ENCODE measurements around the gene SAP30BP. TPM values are rescaled to one million over a fixed set of nuclear protein-coding genes. Genes with fewer than 3 reads are reported as not detected.

Gene SAP30BP
- total RNA-seq, 1 experiment from 2014 or later = 96.4 TPM

GRCh38 chr17:75722542-75723095 is 55.5 kb downstream of the SAP30BP start:
- Mint-ChIP-seq H3K4me3 (ENCODE audit: low read depth, unreplicated experiment) (peak overlapping the region; percentile 99), H3K36me3 (ENCODE audit: insufficient read depth, unreplicated experiment) (peaks cover 64% of the 10 kb centered on the region), H3K27ac (ENCODE audit: unreplicated experiment) (peak overlapping the region; percentile 93), H3K27me3 (ENCODE audit: unreplicated experiment) (no peaks in the 10 kb centered on the region), H3K9me3 (ENCODE audit: low read depth, unreplicated experiment) (no peaks in the 10 kb centered on the region), H3K4me1 (ENCODE audit: low read depth, unreplicated experiment) (peaks cover 23% of the 10 kb centered on the region)
- no peak for DNase-seq
- TSS peak; percentile 94 for BruUV-seq (replicated peaks)
- CTCF ChIA-PET = interaction anchor here (1.0 to 3.0 kb wide), 7 partner anchors 16 to 211 kb away, joined by 3 to 17 read pairs (median 9); partner anchors contain the start of gene SMIM5
- intact Hi-C loops (cut with micrococcal nuclease; ENCODE audit: unreplicated experiment) = loop anchor here (5.0 kb wide), 1 partner anchor 45 kb away; no protein-coding TSS in a partner anchor
- no peak for TF ChIP-seq CTCF (IDR thresholded peaks at IDR 0.05; ENCODE audit: unreplicated experiment)

DNA sequence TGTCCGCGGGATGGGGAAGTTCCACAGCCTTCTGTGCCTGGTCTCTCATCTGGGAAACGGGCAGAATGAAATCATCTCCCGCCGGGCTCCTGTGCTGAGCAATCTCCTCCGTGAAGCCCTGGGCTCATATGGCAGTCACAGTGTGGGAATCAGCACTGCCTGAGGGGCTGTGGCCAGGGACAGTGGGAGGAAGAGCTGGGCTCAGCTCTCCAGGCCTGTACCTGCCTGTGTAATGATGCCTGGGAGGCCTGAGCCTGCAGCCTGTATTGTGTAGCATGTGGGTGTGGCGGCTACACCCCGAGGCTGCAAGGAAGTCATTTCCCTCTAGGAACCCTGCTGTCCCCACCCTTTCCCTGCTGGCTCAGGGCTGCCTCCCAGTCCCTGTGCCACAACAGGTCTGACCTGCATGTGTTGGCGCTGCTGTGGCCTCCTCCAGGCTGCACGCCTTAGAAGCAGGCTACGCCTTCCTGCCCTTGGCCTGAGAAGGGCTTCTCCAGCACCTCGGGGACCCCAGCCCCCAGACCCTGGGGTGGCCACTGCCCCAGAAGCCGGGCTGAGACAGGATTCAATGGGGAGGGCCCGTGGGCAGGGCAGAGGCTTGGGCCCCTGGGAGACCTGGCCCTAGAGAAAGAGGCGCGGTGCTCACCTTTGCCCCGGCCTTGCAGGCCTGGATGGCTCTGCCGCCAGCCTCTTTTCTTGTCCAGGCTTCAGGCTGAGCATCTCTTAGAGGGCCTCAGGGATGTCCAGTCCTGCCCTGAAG is 56.2 kb downstream of the SAP30BP start:
- Mint-ChIP-seq H3K4me1 (ENCODE audit: low read depth, unreplicated experiment) (peaks cover 23% of the 10 kb centered on the region), H3K36me3 (ENCODE audit: insufficient read depth, unreplicated experiment) (peaks cover 72% of the 10 kb centered on the region), H3K9me3 (ENCODE audit: low read depth, unreplicated experiment) (no peaks in the 10 kb centered on the region), H3K27me3 (ENCODE audit: unreplicated experiment) (no peaks in the 10 kb centered on the region), H3K4me3 (ENCODE audit: low read depth, unreplicated experiment) (peak overlapping the region; percentile 99), H3K27ac (ENCODE audit: unreplicated experiment) (peak overlapping the region; percentile 93)
- no TSS peak for BruUV-seq (replicated peaks)
- intact Hi-C loops (cut with micrococcal nuclease; ENCODE audit: unreplicated experiment) = loop anchor here (5.0 kb wide), 1 partner anchor 46 kb away; no protein-coding TSS in a partner anchor
- TF ChIP-seq CTCF (IDR thresholded peaks at IDR 0.05; ENCODE audit: unreplicated experiment) = no peak
- CTCF ChIA-PET = interaction anchor here (1.0 kb wide), 2 partner anchors 122 to 212 kb away, joined by 3 to 4 read pairs; no protein-coding TSS in a partner anchor
- peak; percentile 83 for DNase-seq

DNA sequence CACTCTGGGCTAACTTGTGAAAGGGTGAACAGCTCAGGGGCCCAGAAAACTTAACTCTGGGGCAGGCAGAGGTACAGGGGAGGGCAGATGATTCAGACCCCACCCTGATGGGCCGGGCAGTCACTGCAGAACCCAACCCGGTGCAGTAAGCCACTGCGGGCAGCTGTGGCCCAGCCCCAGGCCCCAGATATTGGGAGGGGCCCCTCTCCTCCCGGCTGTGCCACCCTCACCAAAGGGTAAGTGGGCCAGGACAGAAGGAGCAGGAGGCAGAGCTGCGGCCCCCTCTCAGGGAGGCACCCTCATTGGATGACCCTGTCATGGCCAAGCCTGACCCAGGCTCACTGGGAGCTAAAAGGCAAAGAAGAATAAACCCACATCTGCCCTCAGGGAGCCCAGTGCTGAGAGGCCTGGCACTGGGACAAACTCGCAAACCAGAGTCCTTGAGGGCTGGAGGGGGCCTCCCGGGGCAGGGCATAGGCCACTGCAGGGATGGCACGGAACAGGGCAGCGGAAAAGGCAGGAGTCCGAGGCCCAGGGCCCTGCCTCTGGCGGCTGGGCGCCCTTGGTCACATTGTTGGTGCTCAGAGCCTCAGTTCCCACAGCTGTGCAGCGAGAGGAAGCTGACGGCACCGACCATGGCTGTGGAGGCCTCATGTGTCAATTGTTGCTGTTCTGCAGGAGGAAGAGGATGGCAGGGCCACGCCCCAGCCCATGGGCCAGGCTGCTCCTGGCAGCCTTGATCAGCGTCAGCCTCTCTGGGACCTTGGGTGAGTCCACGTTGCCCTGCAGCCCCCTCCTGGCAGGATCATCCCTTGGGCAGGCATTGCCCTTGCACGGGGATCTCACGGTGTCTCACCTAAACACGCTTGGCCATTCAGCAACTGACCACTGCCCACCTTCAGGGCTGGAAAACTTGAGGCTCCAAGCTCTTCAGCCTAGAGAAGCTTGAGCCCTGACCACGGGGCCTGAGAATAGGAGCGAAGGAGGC is 57.2 kb downstream of the SAP30BP start:
- no peak for TF ChIP-seq CTCF (IDR thresholded peaks at IDR 0.05; ENCODE audit: unreplicated experiment)
- Mint-ChIP-seq H3K27ac (ENCODE audit: unreplicated experiment) (no peak overlapping the region), H3K36me3 (ENCODE audit: insufficient read depth, unreplicated experiment) (peaks cover 81% of the 10 kb centered on the region), H3K4me3 (ENCODE audit: low read depth, unreplicated experiment) (peak overlapping the region; percentile 99), H3K9me3 (ENCODE audit: low read depth, unreplicated experiment) (no peaks in the 10 kb centered on the region), H3K27me3 (ENCODE audit: unreplicated experiment) (no peaks in the 10 kb centered on the region), H3K4me1 (ENCODE audit: low read depth, unreplicated experiment) (peaks cover 23% of the 10 kb centered on the region)
- intact Hi-C loops (cut with micrococcal nuclease; ENCODE audit: unreplicated experiment) = loop anchor here (5.0 kb wide), 1 partner anchor 47 kb away; no protein-coding TSS in a partner anchor
- no TSS peak for BruUV-seq (replicated peaks)
- DNase-seq = no peak
- CTCF ChIA-PET = no interaction called here

- Mint-ChIP-seq H3K27me3 (ENCODE audit: unreplicated experiment) (no peaks in the 10 kb centered on the region), H3K4me1 (ENCODE audit: low read depth, unreplicated experiment) (peaks cover 19% of the 10 kb centered on the region), H3K27ac (ENCODE audit: unreplicated experiment) (no peak overlapping the region), H3K9me3 (ENCODE audit: low read depth, unreplicated experiment) (no peaks in the 10 kb centered on the region), H3K4me3 (ENCODE audit: low read depth, unreplicated experiment) (no peak overlapping the region), H3K36me3 (ENCODE audit: insufficient read depth, unreplicated experiment) (peaks cover 78% of the 10 kb centered on the region)
- DNase-seq = no peak
- intact Hi-C loops (cut with micrococcal nuclease; ENCODE audit: unreplicated experiment) = no loop called here
- CTCF ChIA-PET = interaction anchor here (1.0 kb wide), 1 partner anchor 18 kb away, joined by 3 read pairs; no protein-coding TSS in a partner anchor
- TF ChIP-seq CTCF (IDR thresholded peaks at IDR 0.05; ENCODE audit: unreplicated experiment) = no peak
- BruUV-seq (replicated peaks) = no TSS peak
Measured at GRCh38 chr17:75725504-75725903, 58.4 kb downstream of the SAP30BP start.

Data from Calu3 (cell line).